ENCODE data around the gene WARS2.

The WARS2 gene

DNA sequence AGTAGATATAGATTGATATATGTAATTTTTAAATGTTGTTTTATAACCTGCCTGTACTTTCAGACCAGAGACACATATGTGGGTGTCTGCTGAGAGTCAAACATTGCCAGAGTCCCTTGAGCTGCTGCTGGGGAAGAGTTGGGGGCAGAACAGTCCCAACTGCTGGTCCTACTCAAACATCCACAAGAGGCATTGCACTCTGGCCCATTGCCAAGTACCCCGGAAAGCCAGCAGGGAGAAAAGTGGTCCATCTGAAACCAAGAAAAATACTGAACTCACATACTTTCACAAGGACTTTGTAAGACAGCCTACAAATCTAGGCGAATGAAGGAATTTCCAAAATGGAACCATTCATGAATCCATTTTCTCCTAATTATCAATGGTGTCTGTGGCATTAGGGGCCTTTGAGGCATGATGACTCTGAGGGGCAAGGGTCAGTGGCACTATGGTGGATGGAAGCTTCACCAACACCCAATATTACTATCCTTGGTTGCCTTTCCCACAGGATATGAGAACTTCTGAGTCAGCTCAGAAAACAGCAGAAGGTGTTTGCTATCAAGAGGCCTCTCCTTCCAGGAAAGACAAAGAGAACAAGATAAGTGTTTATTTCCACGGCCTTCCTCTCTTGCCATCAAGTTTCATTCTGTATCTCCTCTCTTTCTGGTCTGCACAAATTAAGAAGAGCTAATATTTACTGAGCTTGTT, 145.0 kb downstream of the WARS2 start:
- DNase-seq, result no peak

DNA sequence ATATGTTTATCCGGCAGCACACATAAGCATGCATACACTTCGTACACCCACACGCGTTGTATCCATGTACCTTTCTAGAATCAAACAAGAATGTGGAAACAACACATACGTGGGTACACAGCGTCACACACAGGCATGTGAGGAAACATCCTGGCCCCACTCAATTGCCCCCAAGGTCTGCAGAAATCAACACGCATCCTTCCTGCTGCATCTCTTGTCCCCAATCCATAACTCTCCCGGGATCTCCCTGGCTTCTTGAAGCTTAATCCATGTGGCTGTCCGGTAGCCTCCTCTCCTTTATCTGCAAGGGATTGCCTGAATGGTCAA, 146.8 kb downstream of the WARS2 start:
- DNase-seq, result no peak

DNA sequence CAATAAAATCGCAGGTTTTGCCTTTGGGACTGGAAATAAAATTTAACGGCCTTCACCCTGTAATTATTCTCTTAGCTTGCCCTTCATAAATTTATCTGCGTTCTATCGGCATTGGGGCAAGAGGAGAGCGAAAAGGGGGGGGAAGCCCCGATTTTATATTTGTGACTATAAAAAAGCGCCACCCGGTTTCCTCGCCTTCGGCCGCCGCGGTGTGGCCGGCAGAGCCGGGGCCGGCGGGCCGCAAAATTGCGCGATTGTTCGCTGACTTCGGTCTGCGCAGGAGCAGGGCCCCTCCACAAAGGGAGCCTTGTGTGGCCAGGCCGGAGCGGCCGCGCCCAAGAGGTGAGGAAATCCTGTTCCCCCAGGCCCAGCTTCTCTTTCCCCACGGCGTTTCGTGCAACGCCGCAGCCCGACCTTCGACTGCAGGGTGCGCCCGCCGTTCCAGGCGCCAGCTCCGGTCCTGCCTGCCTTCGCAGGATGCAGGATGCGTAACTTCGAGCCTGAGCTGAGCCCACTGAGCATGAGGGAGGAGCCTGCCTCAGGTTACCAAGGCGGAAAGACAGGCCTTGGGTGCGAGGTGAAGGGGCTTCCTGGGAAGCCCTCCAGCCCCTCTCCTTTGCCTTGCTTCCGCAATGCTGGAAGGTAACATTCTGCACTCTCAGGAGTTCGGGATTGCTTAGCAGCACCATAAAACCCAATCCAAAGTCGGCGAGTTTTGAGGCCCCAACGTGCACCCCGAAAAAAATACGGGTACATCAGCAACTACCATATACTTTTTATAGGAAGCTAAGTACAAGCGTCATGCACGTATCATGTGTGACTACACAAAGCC, 147.4 kb downstream of the WARS2 start:
- DNase-seq, result no peak

DNA sequence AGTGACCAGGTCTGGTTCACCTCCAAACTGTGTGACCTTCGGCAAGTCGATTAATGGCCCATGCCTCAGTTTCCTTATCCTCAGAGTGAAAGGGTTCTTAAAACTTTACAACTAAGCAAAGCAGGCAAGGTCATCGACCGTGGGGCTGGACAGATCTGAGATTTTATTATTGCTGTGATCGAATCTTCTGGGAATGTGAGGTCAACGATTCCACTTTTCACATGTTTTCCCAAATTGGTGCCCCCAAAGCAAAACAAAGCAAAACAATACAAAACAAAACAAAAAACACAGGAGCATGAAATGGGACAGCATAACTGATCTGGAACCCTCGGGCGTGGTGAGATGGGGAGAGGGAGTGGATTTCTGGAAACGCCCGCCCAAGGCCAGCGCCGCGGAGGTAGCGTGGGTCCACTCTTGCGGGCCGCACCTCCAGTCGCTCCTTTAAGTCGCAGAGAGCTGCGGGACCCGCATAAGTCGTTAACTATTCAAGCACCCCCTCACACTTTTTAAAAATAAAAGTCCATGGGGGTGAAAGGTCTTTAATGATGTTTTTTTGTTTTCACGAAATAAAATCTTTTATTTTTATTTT, 148.1 kb downstream of the WARS2 start:
- no peak for DNase-seq

DNA sequence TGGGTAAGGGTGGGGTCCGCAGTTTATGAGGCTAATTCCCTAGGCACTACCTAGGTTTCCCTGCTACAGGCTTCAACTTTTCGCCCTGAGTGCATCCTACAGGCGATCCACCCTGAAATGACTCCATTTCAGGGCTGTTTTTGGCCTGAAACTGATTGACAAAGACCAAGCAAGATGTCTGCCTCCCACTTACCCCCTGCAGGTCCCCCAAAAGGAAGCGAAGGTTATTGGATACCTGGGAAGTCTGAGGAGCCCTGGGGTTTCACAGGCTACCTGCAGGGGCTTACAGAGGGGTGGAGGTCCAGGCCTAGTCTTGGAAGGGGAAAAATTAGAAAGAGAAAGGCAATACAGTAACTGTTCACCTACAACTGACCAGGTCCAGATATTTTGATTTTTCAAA, 149.0 kb downstream of the WARS2 start:
- DNase-seq, result no peak

DNA sequence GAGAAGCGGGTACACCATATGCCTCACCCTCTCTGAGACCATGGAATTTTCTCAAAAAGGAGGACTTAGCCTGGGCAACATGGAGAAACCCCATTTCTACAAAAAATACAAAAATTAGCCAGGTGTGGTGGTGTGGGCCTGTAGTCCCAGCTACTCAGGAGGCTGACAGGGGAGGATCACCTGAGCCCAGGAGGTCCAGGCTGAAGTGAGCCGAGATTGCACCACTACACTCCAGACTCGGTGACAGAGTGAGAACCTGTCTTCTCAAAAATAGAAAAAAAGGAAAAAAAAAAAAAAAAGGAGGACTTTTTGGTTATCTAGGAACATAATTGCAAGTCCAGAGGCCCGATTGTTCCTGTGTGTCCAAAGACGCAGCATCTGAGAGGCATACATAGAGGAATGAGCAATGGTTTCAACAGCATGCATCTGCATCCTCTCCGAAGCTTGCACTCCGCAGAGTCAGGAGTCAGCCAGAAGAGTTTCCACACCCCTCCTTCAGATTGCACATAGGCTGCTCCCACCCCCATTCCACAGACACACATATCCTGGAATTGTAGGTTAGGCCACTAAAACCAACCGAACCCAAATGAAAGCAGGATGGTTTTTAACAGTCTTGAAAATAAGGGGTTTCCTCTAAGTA, 149.8 kb downstream of the WARS2 start:
- no peak for DNase-seq

DNA sequence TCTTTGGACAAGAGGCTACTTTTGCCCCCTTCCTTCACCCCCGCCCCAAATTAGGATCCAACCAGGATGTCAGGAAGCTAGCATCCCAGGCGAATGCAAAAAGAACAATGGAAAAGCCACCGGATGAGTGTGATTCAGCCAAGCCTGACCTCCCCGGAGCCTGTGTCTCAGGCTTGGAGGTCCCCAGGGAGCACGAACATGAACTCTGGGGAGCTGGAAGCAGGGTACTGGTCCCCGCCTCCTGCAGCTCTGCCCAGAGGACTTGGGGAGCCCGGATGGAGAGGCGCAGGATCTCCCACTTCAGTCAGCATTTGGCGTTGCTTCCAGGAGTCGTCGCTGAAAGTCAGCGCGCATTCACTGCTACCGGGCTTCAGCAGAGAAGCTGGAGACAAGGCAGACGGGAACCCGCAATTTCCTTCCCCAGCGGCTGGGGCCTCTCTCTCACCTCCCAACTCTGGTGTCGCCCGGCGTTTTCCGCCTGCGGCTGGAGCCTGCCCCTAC, 150.5 kb downstream of the WARS2 start:
- no peak for DNase-seq

DNA sequence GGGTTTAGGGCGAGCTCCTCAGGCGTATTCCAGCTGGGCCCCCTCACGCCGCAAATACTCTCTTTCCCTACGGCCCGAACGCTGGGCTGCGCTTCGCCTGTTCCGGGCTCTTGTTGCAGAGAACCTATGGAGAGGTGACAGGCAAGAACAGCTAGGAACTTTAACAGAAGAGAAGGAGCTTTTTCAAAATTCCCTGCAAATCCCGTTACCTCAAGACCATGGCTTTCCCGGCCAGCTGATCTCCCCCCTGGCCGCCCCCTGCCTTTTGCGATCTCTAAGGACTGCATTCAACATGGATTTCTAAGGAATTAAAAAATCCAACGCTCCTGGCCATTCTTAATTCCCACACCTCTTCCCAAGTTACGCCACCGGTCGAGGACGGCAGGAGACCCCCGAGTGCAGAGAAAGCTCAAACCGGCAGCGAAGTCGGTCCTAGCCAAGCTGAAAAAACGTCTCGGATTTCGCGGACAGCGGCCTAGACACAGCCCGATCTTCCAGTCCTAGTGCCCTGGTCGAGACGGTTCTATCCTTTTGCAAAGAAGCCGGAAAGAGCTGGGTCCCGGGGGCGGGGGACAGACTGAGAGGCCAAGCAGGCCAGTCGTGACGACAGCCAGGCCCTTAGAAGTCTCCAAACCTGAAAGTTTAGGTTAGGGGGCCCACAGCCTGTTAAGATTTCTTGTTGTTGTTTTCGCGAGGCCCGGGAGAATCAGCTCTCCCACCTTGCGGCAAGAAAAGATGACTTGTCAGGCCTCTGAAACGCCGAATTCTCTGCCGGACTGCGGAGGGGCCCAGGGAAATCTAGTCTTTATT, 151.2 kb downstream of the WARS2 start:
- no peak for DNase-seq

DNA sequence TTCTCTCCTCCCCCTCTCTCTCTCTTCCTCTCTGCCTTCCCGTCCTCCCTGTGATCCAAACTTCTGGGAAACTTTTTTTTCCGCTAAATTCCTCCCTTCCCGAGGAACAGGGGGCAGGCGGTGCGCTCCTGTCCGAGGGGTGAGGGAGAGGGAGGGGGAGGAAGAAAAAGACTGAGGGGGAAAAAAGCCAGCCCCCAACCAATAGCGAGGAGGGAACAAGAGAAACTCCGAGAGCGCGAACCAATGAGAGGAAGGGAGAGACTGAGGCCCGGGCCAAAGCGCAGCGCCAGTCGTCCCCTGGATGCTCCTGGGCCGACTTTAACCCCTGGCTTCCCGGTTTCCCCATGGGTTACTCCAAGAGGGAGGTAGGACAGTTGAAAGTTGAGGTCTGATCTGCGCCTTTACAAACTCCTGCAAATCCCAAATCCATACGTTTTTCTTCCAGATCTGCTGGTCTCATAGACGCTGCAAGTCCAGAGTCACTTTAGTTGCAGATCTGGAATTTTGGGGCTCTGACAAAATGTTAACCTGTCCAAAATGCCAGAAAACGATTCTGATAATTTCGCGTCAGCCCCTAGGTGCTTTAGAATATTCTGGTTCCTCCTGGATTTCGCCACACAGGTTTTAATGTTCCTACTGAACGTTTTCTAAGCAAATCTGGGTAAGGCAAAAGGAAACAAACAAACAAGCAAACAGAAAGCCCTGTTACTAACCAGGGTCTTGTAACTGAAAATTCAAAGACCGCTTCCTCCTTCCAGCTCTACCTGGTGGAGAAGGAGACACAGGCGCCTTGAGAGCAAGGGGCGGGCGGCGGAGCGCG, 152.1 kb downstream of the WARS2 start, which contains the start of gene TBX15:
TBX15 (minus strand) TSS at position 158 of the 820 bp plus-strand sequence. CDS start 548 bp downstream, outside the sequence.
- no peak for DNase-seq

DNA sequence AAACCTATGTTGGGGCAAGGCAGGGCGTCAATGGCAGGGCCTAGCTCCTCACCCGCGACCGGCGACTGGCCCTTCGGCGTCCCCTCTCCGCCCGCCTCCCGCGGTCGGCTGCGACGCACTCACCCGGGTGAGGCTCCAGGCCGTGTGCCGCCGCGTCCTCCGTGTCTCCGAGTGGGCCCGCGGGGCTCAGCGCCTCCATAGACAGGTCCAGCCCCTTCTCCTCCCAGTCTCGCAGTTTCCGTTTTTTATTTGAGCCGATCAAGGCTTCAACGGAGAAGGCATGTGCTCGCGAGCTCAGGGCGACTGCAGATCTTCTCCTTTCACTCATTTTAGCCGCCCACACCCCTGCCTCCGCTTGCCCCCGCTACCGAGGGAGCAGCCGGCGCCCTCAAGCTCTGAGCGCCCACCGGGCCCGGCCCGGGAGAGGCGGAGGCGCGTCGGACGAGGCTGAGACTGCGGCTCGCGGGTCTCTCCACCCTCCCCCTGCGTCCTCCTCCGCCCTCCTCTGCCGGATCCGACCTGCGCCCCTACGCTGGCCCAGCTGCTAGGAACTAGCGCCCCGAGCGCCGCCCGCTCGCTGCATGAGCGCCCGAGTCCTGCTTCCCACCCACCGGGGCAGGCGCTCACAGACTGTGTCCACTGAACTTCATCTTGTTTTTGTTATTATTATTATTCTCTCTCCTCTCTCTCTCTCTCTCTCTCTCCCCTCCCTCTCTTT, 152.8 kb downstream of the WARS2 start:
- DNase-seq, result peak; percentile 11

DNA sequence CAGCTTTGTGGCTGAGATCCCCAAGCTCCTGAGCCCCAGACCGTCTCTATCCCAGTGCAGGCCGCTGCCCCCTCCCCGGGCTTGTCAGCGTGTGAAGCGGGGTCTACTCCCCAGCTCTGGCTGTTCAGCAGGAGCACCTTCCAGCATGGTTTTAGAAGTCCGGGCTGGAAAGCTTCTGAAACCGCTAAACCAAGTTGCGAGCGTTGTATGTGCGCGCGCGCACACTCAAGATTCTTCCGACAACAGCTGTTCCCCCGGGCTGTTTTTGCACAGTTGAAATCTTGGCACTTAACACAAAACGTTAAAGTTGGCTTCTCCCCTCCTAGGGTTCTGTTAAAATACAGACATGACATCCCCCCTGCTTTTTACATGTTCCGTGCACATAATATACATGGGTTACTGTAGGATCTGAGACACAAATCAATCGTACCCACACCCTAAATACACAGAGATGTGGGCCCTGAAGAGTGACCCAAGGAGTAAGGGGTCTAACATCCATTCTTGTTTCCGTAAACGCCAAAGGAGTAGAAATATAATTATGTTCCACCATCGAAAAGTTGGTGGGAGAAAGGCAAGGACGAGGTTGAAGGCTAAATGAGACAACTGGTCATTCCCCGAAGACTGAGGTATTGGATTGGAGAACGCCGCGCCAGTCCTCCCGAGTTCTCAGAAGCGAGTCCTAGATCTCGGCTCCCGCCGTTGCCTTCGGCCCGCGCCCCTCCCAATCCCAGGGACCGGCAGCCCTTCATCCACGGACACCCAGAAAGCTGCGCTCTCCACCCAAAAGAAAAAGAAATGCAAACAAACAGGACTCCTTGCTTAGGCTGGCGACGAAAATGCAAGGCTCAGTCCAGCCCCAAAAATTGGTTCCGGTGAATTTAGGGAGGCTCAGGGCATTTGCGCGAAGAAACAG, 153.6 kb downstream of the WARS2 start:
- no peak for DNase-seq

DNA sequence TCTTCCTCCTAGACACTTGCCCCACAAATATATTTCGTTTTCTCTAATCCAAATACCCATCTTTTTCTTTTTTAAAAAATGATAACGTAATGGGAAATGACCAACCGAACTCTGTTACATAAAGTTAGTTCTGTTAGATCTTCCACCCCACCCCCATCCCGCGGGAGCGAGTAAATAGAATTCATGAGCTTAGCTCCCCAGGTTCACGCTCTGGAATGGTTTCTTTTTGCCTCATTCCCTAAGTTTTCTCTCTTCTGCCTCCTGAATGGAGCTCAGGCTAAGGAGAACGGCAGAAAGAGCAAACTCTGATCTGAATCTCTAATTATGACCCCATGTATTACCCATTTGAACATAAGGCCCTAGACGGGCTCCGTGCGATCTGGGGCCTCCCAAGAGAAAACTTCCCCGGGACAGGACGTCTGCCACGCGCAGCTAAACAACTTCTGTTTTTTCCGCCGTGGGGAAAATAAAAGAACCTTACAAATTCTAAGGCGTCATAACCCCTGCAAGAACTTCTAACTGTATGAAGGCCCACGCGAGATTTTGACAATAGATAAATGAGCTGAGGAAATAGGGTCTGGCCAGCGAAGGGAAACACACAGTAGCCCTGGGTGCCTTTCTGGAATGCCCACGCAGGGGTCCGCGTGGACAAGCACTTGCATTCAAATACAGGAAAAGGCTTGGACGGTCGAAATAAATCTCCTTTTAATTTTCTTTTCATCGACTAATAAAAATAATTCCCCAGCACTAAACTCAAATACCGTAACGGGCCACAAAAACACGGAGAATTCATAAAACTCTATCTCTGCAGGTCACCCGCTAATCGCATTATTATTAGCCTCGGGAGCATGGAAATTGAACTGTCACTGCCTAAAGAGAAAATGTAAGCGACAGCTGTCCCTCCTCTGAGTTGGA, 154.6 kb downstream of the WARS2 start:
- no peak for DNase-seq

DNA sequence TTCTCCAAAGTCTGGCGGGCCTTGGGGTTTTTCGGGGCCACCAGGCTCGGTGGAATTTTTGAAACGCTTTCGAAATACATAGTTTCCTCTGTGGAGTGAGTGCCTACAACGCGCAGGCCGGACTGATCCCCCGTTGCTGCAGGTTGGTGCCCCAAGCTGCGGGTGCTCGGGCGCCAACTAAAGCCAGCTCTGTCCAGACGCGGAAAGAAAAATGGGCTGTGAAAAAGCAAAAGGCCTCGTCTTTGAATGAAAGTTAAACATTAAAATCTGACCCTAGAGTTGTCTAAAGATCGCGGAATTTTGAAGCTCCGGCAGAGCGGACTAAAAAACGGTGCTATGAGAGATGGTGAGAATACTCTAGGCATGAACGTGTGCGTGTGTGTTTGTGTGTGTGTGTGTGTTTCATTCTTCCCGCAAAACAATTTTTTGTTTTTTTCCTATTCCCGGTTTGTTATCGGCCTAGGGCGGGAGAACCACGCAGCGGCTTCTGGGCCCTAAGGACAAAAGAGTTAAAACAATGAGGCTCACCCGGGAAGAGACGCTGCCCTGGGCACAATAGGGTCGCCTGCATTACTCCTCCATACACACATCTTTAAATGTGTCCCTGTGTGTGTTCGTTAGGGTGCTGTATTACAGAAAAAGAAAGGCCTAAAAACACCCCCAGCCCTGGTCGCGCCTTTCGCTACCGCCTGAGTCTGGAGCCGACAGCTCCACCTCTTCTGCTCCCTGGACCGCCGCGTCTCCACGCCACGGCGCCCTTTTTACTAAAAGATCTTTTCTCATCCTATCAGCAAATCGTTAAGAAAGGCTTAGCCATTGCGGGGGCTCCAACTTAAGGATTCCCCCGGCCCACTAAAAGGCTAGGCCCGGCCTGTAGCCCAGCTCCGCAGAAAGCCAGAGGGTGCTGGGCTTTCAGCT, 155.5 kb downstream of the WARS2 start:
- peak; percentile 12 for DNase-seq

DNA sequence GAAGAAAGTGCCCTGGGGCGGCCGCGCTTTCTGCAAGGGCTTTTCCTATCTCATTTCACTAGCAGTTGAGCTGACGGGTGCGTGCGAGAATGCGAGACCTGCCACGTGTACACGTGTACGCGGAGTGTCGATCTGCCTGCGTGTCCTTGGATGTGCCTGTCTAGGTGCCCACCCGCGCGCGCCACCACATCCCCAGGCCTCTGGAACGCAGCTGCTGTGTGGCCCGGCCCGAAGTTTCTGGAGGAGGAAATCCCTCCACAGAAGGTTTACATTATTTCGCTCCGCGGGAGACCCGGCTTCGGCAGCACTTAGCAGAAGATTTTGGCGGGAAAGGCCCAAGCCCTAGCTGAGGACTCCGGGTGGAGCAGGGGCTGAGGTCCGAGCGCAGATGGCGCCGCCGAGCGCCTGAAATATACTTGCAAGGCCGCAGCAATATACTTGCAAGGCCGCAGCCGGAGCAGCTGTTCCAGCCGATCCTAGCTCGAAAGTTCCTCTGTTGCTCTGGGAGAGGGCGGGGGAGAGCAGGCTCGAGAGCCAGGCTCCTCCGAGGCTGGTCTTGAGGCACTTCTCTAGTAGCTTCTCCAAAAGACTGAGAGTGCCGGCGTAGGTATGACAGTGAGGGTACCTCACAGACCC, 156.2 kb downstream of the WARS2 start:
- DNase-seq, result peak; percentile 9

DNA sequence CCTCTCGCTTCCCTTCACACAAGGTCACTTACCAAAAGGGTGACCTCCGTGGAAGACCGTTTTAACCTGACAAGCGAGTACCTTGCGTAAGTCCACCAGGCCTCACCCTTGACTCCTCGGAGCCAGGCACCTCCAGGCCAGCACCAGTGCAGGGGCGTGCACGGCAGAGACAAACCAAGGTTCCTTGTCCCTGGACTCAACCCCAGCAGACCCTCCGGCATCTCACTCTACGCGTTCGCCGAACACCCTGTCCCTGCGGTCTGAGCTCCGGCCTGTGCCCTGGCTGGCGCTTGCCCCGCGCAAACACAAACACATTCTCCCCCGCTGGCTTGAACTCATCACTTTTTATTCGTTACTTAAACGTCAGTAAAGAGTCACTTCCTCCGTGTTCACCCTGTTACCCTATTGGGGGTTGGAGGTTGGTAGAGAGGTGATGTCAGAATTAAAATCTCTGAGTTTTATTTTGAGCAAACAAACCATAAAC, 156.9 kb downstream of the WARS2 start:
- DNase-seq, result no peak

DNA sequence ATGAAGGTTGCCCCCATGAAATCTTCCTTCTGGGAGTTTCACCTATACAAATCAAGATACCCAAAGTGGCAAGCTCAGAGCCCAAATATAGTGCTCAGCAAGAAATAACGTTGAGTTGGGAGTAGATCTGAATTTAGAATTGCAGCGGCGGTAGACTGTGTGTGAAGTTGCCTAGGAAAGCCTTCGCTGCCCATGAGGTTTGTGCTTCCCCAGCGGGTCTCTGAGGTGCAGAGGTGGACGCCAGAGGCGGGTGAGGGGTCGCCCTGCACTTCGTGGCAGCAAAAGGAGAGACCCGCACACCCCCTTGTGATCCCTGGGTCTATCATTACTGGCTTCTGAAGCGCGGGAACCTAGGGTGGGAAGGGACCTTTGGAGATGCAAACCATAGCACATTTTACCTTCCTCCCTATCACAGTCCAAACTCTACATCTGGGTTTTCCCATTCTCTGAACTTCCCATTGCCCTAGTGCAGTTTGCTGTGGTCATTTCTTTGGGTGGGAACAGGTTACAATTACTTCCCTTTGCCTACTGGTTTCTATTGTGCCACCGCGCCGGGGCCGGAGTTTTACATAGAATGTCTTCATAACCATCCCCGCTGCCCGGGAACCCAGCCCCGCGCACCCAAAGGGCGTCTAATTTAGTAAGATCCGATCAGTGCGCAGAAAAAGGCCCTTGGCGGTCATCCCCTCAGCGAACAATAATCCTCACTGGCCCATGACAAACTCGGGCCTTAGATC, 157.5 kb downstream of the WARS2 start:
- DNase-seq, result no peak
